GM18907 (cell line): ENCODE measurements around the gene LRRIQ3.
"Not testable (repeated sequence)": the region's sequence is repeated elsewhere in the genome, so short reads cannot be mapped to it uniquely, and the experiment has no call there.

Experiments used
- ATAC-seq: cut with Tn5 transposase; IDR thresholded peaks from one replicate; pipeline ENCODE4 v1.9.1; 2021; ENCODE audit warnings: mild to moderate bottlenecking, moderate library complexity; ENCODE audit not compliant: unreplicated experiment

The LRRIQ3 gene

DNA sequence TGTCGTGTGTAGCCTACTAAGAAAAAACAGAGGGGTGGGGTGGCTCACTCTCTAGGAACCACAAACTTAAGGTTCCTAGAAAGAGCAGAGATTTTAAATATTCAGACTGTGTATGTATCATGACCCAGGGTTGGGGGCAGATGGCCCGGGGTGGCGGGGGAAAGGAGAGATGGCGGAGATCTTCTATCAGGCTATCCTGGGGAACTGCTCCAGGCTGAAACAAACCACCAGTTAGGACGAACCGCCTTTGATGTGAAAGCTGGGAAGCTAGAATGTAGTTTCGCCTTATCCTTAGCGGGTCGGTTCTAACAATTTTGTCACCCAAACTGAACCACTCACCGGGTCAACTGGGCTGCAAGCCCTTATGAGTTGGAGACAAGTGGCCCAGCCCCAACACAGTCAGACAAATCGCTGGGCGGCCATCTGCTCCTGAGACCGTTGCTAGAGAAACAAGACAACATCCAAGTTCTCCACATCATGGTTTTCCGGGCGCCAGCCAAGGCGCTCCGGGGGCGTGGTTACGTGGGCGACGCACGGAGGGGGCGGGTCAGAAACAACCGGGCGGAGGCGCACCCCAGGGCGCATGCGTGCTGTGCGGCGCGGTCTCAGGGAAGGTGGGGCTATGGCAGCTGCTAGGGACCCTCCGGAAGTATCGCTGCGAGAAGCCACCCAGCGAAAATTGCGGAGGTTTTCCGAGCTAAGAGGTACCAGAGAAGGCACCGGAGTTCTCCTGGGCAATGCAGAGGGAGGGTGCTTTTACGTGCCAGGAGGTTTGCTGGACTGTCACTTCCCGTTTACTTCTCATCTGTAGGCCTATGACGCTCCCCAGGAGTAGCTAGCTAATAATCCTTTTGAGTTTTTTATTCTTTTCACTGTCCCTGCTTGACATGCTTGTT is at the start of gene LRRIQ3, which contains the start of gene FPGT:
TSS of gene LRRIQ3 (minus strand) at position 520 of the 896 bp plus-strand sequence. CDS start 14,492 bp downstream, outside the sequence.
TSS of gene FPGT (plus strand) at position 586 of the 896 bp plus-strand sequence. CDS start at position 623, 37 bp downstream.
- ATAC-seq = peak; percentile 97

- no peak for ATAC-seq
Measured at GRCh38 chr1:74246315-74246714, 48.3 kb upstream of the LRRIQ3 start.

GRCh38 chr1:74245168-74245772 is 47.3 kb upstream of the LRRIQ3 start:
- ATAC-seq = no peak

DNA sequence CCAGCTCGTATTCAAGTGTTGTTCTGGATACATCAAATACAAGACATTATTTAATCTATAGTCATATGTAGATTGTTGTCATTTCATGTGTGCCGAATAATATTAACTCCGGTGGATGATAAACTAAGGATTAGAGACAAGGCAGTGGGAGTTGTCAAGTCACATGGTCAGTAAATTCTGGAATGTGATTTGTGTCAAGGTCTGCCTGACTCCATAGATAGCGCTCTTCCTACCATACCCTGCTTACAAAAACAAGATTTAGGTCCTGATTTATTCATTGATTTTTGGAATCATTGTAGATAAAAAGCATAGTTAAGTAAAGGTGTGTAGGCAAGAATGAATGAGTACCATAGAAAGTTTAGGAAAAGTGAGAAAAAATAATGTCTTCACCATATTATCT is 39.8 kb upstream of the LRRIQ3 start:
- no peak for ATAC-seq

GRCh38 chr1:74237035-74237434 is 39.1 kb upstream of the LRRIQ3 start:
- no peak for ATAC-seq

DNA sequence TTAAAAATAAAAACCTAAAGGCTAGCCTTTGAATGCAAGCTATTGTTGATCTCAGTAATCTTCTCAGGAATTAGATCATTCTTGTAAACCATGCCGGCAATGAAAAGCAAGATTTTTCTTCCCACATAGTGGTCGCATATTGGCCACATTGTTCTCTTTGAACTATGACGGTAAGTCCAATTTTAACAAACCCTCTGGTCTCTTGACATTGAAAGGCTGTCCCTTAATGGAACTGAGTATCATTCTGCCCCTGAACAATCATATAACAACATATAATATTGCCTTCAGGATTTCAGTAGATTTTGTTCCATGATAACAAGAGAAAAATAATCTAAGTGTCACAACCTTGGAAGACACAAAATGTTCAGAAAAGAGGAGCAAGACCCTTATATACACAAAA is 38.5 kb upstream of the LRRIQ3 start:
- no peak for ATAC-seq

DNA sequence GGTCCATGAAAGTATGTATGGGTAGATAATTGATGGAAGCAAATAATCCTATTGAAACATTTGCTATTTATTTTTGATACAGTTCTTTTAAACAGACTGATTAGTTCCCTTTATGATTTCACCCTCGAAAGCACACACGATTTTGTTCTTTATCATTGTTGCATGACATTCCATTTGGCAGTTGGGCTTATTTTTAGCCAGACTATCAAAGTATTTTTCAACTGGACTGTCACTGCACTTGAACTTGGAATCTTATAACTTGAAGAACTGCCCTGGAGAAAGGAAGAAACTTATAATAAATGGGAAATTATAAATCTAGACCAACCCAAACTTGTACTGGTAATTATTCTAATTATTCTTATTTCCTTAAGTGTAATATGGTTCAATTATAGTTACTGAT is 37.2 kb upstream of the LRRIQ3 start, which contains the start of gene TNNI3K:
TSS of gene TNNI3K (plus strand) at position 235 of the 400 bp plus-strand sequence. CDS start at position 300, 65 bp downstream.
- no peak for ATAC-seq

DNA sequence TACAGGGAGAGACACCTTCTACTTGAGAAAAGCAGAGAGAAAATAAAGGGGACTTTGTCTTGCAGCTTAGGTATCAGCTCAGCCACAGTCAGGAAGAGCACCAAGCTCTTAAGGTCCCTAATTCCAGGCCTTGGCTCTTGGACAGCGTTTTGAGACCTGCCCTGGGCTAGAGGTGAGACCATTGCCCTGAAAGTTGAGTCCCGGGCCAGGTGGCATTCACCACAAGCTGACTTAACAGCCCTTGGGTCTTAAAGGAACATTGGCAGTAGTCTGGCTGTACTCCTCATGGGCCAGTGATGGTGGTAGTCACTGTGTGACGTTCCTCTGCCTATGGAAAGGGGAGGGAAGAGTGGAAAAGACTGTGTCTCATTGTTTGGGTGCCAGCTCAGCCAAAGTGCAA is 25.5 kb upstream of the LRRIQ3 start:
- ATAC-seq = no peak

- no peak for ATAC-seq
Measured at GRCh38 chr1:74222701-74223100, 24.7 kb upstream of the LRRIQ3 start.

DNA sequence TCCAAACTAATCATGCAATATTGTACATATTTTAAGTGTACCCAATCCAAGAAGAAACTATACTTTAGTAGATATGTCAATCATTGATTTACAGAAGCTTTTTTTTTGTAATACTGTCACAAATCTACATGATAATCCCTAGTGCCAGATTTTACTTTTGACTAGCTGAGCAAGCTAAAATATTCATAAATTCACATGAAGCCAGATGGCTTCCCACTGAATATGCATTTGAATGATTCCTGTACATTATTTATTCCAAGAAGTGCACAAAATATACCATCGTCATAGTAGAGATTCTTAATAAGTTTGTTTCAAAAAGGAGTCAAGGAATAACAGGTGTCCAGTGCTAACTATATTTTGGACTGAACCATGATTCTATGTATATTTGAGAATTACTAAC is 17.3 kb upstream of the LRRIQ3 start:
- ATAC-seq = no peak

DNA sequence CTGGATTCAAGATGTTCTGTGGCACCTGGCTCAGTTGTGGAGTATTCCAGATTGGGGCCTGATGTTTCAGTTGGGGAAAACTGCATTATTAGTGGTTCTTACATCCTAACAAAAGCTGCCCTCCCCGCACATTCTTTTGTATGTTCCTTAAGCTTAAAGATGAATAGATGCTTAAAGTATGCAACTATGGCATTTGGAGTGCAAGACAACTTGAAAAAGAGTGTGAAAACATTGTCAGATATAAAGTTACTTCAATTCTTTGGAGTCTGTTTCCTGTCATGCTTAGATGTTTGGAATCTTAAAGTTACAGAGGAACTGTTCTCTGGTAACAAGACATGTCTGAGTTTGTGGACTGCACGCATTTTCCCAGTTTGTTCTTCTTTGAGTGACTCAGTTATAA is 7.3 kb upstream of the LRRIQ3 start:
- no peak for ATAC-seq

GRCh38 chr1:74199504-74199903 is 1.5 kb upstream of the LRRIQ3 start:
- no peak for ATAC-seq

DNA sequence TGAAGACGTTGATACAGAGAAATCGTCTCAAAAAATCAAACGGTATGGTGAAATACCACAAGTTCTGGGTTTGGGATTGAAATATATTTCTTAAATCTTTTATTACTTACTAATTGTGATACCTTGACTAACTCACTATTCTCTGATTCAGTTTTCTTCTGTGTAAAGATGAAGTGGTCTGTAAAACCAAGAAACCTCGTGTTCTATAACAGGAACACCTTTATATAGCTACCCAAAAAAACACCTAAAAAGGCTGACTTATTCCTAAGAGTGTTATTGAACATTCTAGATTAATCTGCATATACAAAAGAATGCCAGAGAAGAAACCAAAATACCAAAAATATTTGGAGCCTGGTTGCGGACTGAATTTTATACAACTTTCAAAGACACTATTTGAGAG is 721 bp downstream of the LRRIQ3 start:
- no peak for ATAC-seq

- ATAC-seq = no peak
Measured at GRCh38 chr1:74195339-74195738, 2.6 kb downstream of the LRRIQ3 start.

DNA sequence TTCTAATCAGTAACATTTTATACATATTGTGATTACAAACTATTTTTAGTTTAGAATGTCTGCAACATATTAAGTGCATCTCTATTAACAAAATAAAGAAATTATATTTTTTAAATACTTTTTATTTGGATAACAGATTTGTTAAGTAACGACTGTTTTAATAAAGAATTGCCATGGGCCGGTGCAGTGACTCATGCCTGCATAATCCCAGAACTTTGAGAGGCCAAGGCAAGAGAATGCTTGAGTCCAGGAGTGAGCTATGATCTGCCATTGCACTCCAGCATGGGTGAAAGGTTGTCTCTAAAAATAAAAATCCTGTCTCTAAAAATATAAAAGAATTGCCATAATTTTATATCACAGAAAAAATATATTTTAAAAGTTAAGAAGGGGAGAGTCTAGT is 4.1 kb downstream of the LRRIQ3 start:
- ATAC-seq = no peak

GRCh38 chr1:74180490-74180889 is 17.5 kb downstream of the LRRIQ3 start:
- no peak for ATAC-seq

DNA sequence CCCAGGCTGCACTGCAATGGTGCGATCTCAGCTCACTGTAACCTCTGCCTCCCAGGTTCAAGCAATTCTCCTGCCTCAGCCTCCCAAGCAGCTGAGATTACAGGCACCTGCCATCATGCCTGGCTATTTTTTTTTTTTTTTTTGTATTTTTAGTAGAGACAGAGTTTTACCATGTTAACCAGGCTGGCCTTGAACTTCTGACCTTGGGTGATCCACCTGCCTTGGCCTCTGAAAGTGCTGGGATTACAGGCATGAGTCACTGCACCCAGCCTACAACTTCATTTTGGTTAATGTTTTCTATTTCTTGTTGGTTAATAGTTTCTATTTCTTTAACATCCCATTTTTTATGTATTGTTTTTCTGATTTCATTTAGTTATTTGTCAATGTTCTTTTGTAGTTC is 23.6 kb downstream of the LRRIQ3 start:
- ATAC-seq = not testable (repeated sequence)

DNA sequence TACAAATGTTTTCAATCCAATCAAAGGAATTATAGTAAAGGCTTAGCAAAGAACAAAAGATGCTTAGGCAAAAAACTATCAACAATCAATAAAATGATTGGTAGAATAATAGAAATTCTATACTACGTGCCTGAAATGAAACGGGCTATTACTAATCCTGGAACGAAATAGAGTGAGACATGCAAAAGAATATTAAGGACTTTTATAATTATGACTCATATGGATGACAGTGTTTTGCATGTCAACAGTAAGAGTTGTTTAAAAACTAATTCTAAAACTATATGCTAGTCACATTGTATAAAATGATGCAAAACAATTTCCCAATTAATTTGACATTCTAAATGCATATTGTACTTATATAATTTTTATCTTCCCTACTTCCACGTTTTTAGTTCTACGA is 35.6 kb downstream of the LRRIQ3 start:
- ATAC-seq = no peak

DNA sequence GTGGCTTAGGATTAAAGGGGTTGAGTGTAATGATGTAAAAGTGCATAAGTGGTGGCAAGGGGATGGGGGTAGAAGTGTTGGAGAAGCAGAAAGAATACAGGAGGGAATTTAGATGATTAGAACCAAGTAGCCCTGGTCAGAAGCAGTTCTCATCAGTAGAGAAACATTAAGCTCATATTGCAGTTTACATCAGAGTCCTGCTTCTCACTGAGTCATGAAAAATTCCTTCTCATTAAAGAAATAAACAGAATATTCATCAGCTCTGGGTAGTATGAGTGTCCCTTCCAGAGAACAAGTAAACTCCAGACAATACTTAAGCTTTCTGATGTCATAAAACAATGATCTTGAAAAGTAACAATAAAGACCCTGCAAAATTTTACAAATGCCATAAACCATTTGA is 36.5 kb downstream of the LRRIQ3 start:
- ATAC-seq = no peak

- ATAC-seq = no peak
Measured at GRCh38 chr1:74160046-74160445, 37.9 kb downstream of the LRRIQ3 start.

DNA sequence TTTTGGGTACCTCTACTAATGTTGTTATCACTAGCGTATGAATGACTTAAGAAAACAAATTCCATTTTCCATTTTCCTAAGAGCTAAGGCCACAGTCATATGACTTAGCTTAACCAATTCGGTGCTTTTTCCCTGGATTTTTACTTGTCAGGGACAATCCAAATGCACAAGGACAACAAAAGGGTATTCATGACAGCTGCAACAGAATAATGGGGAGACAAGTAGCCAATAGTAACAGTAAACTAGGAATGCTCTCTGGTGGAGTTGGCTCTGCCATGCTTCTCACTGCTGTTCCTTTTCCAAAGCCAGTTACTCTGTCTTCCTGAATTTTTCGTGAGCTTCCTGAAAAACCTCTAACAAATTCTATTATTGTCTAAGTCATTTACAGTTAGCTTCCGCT is 52.9 kb downstream of the LRRIQ3 start:
- ATAC-seq = no peak

- ATAC-seq = not testable (repeated sequence)
Measured at GRCh38 chr1:74117370-74117769, 80.6 kb downstream of the LRRIQ3 start.
